Mesenteric fat pad (tissue), 1 donor: ENCODE data around the gene FBXO8. TPM values are rescaled to one million over a fixed set of nuclear protein-coding genes. Genes with fewer than 3 reads are reported as not detected.
"Not testable (repeated sequence)": the region's sequence is repeated elsewhere in the genome, so short reads cannot be mapped to it uniquely, and the experiment has no call there.

Source experiments
- DNase-seq: peaks from one replicate; pipeline ENCODE4 v3.0.0-alpha.2; 2020; ENCODE audit warnings: low spot score
- total RNA-seq: library from RNA; stranded (reverse); fragmentation: NEBNext Ultra II Directional; extraction: Animal tissue kit (Norgen Biotek cat#: 25700); gene quantifications from one replicate; pipeline ENCODE4 v1.2.1, GENCODE V29; 2021
- donor health status: DM: yes; HTN: yes; CAD: no.

Gene FBXO8
- total RNA-seq, 1 donor from 2014 or later, result 26.6 TPM

GRCh38 chr4:174286870-174287269 is 3.4 kb upstream of the FBXO8 start:
- DNase-seq, result no peak

DNA sequence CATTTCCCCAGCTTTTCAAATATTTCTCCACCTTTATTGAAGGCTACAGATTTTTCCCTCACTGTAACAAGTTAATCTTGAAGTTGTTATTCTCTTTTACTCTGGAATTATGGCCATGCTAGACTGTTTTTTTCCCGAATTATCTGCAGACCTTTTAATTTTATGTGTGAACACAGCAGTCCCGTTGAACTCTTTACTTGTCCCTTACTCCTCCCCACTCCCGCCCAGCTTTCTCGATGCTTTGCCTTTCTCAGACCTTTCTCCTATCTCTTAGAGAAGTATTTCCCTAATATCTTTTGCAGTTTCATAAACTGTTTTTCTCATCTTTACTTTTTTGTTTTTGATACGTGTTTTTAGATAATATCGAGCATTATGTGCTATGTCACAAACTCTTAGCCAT is 1.0 kb upstream of the FBXO8 start:
- DNase-seq, result no peak

DNA sequence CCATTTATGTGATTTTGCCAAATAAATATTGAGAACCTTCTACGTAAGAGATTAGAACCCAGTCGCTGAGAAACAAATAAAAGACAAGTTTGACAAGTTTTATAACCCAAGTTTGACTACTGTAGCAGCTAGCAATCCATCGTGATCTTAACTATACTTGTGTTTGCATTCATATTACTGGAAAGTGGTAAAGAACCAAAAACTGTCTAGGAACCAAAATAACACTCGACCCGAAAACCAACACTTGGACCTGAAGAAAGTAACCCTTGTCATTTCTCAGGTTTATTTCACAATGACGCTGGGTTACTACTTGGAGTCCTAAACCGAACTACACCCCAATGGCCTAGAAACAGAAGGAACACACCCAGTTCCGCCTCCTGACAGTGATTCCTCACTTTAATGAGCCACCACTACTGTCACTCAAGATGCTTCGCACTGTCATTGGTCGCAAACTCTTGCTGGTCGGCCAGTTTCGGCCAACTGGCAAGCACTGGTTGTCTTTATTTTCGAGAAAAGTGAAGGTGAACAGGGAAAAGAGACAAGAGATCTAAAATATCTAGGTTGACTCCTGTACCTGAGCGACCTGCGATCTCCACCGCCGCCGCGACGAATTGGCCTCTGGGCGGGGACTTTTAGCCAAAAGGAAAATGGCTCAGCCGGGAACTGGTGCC is 496 bp downstream of the FBXO8 start:
- DNase-seq, result peak; percentile 88

DNA sequence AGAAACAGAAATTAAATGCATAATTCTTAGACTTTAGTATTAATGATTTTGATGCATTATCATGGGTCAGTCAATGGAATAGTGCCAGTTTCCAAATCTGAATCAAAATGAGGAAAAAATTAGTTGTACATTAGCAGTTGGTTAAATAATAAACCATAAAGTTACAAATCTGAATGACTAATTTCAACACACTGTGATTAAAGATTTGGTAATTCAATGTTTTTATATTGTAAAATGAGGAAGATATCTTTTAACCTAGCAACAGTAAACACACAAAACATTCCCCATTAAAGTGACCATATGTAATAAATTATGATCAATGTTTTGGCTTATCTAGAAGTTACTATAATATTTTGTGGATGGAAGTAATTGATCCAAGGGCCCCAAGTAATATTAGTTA is 1.6 kb downstream of the FBXO8 start:
- DNase-seq, result no peak

DNA sequence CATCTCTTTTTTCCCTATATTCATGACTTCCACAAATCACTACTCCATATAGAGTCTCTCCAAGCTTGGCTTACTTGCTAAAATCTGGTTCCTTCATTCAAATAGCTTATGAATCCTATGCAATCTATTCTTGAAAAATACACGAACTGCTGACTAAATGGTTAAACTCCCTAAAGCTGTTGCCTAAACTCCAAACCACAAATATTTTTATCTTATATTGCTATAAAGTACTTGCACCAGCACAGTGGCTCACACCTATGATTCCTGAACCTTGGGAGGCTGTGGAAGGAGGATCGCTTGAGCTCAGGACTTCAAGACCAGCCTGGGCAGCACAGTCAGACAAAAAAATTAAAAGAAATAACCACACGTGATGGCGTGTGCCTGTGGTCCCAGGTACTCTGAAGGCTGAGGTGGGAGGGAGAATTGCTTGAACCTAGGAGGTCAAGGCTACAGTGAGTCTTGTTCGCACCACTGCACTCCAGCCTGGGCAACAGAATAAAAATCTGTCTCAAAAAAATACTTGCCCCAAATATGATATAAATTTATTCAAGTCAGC is 2.2 kb downstream of the FBXO8 start:
- DNase-seq, result no peak

DNA sequence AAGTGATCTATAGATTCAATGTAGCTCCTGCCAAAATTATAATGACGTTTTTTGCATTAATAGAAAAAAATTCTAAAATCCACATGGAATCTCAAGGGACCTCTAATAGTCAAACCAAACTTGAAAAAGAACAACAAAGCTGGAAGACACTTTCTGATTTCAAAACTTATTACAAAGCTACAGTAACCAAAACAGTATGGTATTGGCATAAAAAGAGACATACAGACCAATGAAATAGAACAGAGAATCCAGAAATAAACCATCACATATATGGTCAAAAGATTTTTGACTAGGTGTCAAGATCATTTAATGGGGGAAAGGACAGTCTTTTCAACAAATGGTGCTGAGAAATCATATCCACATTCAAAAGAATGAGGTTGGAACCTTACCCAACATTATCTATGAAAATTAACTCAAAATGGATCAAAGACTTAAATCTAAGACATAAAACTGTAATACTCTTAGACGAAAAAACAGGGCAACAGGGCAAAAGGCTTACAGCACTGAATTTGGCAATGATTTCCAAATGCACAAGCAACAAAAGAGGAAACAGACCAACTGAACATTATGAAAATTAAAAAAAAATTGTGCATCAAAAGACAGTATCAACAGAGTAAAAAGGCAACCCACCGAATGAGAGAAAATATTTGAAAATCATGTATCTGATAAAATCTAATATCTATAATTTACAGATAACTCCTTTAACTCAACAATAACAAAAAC is 3.9 kb downstream of the FBXO8 start:
- no peak for DNase-seq

GRCh38 chr4:174278467-174278866 is 5.0 kb downstream of the FBXO8 start:
- DNase-seq, result no peak

- no peak for DNase-seq
Measured at GRCh38 chr4:174277433-174277832, 6.0 kb downstream of the FBXO8 start.

- DNase-seq, result no peak
Measured at GRCh38 chr4:174275101-174275500, 8.4 kb downstream of the FBXO8 start.

DNA sequence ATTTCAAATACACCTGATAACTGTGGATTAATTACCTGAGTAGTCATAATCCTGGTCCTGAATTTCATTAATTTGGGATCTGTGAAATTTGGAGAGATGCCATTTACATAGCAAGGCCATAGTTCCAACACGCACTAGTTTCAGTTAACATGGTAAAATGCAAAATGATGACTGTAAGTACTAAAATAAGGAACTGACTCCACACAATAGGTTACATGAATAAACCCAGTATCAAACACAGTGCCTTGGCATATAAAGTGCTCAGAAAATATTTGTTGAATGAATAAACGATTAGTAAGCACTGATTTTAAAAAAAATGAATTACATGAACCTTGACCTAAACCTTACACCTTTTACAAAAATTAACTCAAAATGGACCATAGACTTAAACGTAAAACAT is 9.0 kb downstream of the FBXO8 start:
- DNase-seq, result no peak

DNA sequence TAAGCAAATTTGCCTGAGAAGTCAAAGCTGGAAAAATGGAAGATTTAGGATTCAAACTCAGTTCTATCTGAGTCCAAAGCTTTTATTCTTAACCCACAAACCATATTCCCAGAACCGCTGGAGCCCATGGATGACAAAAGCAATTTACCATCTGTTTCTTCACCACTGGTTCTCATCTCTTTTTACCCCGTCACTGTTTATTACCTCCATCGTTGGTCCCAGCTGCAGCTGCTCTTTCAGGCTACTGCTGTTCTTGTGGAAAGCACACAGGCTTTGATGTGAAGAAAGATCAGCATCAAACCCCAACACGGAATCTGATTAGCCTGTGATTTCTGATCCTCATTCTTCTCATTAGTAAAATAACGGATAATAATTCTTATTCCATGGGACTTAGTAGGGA is 9.5 kb downstream of the FBXO8 start:
- DNase-seq, result no peak

- no peak for DNase-seq
Measured at GRCh38 chr4:174266416-174266815, 17.1 kb downstream of the FBXO8 start.

GRCh38 chr4:174265916-174266315 is 17.6 kb downstream of the FBXO8 start:
- DNase-seq, result no peak

DNA sequence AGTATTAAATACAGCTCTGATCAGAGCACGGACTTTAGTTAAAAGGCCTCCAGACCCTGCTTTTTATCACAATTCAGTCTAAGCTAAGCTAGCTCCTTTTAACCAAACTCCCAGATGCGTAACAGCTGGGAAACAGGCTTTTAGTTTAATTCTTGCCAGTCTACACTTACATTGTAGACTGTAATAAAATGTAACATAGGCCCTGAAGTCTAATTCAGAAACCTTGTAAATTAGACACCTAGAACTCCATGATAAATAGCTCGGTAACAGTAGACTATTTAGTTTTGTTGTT is 20.1 kb downstream of the FBXO8 start:
- no peak for DNase-seq

DNA sequence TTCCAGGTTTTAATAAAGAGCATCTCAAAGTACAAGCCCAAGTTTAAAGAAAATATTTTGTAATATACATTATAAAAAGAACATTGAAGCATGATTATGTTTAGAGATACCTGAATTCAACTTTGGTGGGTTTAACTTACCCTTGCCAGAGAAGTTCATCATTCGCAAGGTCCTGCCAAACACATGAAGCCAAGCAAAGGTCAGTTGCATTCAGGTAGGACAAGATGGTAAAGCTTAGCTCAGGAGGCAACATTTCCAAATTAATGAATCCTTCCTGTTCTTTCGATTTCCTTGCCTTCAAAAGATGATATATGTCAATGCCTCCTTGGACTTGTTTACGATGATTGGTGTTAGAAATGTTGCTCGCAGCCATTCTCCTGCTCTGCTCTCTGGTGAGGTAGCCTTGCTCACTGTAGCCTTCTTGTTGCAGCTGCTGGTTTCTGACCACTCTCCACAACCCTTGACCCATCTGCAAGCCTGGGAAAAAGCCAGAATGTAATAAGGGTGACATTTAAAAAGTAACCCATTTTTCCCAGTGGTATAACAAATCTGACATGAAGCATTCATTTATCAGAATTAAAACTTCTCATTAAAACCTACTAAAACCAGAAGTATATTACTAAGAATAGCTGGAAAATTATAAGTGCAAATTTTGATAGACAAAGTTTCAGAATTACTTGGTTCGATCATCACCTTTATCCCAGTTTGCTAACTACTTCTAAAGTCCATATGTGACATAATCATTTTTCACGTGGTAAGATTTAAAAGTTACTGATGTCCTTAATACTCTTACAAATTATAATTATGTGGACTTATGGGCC is 20.6 kb downstream of the FBXO8 start:
- DNase-seq, result no peak

DNA sequence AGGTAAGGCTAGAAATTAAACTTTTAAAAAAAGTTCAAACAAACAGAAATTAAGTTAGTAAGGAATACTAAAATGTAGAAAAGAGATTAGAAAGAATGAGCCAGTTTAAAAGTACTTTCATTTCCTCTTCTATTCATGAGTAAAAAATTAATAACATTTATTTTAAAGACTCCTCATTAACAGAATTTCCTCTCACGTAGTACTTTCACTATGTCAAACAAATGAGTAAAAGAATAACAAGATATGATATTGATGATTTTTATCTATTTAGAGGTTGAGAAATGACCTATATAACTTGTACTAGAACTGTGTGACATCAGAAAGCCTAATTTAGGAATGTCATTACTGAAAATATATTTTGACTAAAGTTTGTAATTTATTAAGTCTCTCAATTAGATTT is 22.0 kb downstream of the FBXO8 start:
- DNase-seq, result not testable (repeated sequence)

- DNase-seq, result no peak
Measured at GRCh38 chr4:174260099-174260498, 23.4 kb downstream of the FBXO8 start.

DNA sequence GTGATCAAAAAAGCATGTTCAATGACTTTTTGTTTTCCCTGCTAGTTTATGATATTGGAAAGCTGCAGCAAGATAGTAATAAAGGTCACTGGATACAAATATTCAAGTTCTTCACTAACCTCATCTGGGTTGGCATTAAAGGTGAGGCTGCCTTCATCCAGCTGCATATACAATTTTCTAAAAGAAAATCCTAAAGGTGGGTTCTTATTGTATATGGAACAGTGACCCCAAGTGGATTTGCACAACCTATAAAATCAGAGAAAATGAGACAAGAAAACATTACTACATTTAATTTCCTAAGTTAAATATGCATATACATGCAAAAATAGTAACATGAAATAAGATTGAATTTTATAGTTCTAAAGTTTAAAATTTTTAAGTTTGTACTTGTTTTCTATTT is 23.9 kb downstream of the FBXO8 start:
- DNase-seq, result no peak

DNA sequence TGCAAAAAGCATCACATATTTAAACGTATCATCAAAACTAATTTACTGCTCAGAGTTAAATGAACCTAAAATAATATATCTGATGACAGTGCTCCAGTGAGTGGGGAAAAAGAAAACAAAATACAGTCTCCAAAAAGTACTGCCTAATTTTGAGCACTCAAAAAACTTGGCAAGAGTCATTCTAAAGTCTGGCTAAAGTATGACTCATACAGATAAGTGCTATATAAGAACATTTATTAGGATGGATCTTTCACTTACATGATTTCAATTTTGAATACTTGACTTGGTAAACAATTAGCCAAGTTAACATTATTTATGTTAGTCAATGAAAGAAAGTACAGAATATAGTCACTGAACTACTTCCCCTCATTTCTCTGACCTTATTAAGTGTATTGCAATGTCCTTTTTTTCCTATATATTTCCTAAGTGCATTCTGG is 27.2 kb downstream of the FBXO8 start:
- no peak for DNase-seq

GRCh38 chr4:174255786-174256185 is 27.7 kb downstream of the FBXO8 start:
- DNase-seq, result no peak

GRCh38 chr4:174255374-174255773 is 28.1 kb downstream of the FBXO8 start:
- DNase-seq, result no peak

- DNase-seq, result no peak
Measured at GRCh38 chr4:174254613-174255012, 28.9 kb downstream of the FBXO8 start.
